SHP77 (cell line): ENCODE measurements around the gene RAP2A.

ENCODE experiments used
- DNase-seq, 2 experiments: peaks; one replicate each; lab custom pipeline; 2025; lab: John Stamatoyannopoulos, UW

RAP2A gene

GRCh38 chr13:97448503-97449251 is 14.7 kb downstream of the RAP2A start:
- no peak for DNase-seq

- DNase-seq: no peak
These were observed 20.7 kb downstream of the RAP2A start for GRCh38 chr13:97454699-97455098.

- DNase-seq: no peak
These were observed 22.1 kb downstream of the RAP2A start for GRCh38 chr13:97456047-97456446.

GRCh38 chr13:97459215-97459777 is 25.3 kb downstream of the RAP2A start:
- DNase-seq: no peak

GRCh38 chr13:97460004-97460775 is 26.2 kb downstream of the RAP2A start:
- DNase-seq: no peak

- no peak for DNase-seq
These were observed 26.9 kb downstream of the RAP2A start for GRCh38 chr13:97460853-97461252.

GRCh38 chr13:97464561-97464960 is 30.6 kb downstream of the RAP2A start:
- DNase-seq: no peak

- DNase-seq: no peak
These were observed 32.8 kb downstream of the RAP2A start for GRCh38 chr13:97466722-97467121.

GRCh38 chr13:97468331-97468730 is 34.4 kb downstream of the RAP2A start:
- DNase-seq: no peak

- DNase-seq: no peak
These were observed 37.7 kb downstream of the RAP2A start for GRCh38 chr13:97471711-97472110.

- no peak for DNase-seq
These were observed 40.5 kb downstream of the RAP2A start for GRCh38 chr13:97474349-97474980.

- DNase-seq: no peak
These were observed 41.0 kb downstream of the RAP2A start for GRCh38 chr13:97475011-97475410.

GRCh38 chr13:97477844-97478243 is 43.9 kb downstream of the RAP2A start:
- no peak for DNase-seq

GRCh38 chr13:97478247-97478646 is 44.3 kb downstream of the RAP2A start:
- DNase-seq: no peak

GRCh38 chr13:97483465-97483864 is 49.5 kb downstream of the RAP2A start:
- DNase-seq: no peak

GRCh38 chr13:97484301-97484700 is 50.3 kb downstream of the RAP2A start:
- no peak for DNase-seq

GRCh38 chr13:97485320-97485719 is 51.4 kb downstream of the RAP2A start:
- DNase-seq: no peak

GRCh38 chr13:97490702-97491307 is 56.8 kb downstream of the RAP2A start:
- DNase-seq: no peak

- peak; percentile 74 to 79 for DNase-seq
These were observed 57.5 kb downstream of the RAP2A start for GRCh38 chr13:97491452-97491851.

- DNase-seq: peak; percentile 88 to 92
These were observed 58.3 kb downstream of the RAP2A start for GRCh38 chr13:97492257-97492656.

GRCh38 chr13:97492684-97493371 is 58.9 kb downstream of the RAP2A start:
- DNase-seq: no peak

- DNase-seq: peak in 1 of 2 experiments; percentile 34
These were observed 59.5 kb downstream of the RAP2A start for GRCh38 chr13:97493456-97493855.
